Glutamatergic neuron (in vitro differentiated cells): ENCODE data around the gene AGFG1. TPM values are rescaled to one million over a fixed set of nuclear protein-coding genes. Genes with fewer than 3 reads are reported as not detected.
"Not testable (repeated sequence)": the region's sequence is repeated elsewhere in the genome, so short reads cannot be mapped to it uniquely, and the experiment has no call there.

Source experiments
- DNase-seq: peaks from one replicate; pipeline ENCODE4 v3.0.0; 2022
- H3K27ac Mint-ChIP-seq: one replicate; pipeline ENCODE4 v1.8.0; 2020; ENCODE audit warnings: mild to moderate bottlenecking, mixed read lengths, inconsistent platforms; ENCODE audit not compliant: unreplicated experiment
- H3K27me3 Mint-ChIP-seq: one replicate; pipeline ENCODE4 v1.8.0; 2020; ENCODE audit warnings: mild to moderate bottlenecking, moderate library complexity, mixed read lengths, inconsistent platforms; ENCODE audit not compliant: unreplicated experiment
- H3K36me3 Mint-ChIP-seq: one replicate; pipeline ENCODE4 v1.8.0; 2020; ENCODE audit warnings: mild to moderate bottlenecking, mixed read lengths, inconsistent platforms; ENCODE audit not compliant: unreplicated experiment
- H3K4me1 Mint-ChIP-seq: one replicate; pipeline ENCODE4 v1.8.0; 2020; ENCODE audit warnings: mild to moderate bottlenecking, low read depth, mixed read lengths, inconsistent platforms; ENCODE audit not compliant: unreplicated experiment
- H3K4me3 Mint-ChIP-seq: one replicate; pipeline ENCODE4 v1.8.0; 2020; ENCODE audit warnings: mild to moderate bottlenecking, mixed read lengths, inconsistent platforms; ENCODE audit not compliant: unreplicated experiment
- H3K9me3 Mint-ChIP-seq: one replicate; pipeline ENCODE4 v1.8.0; 2020; ENCODE audit warnings: mild to moderate bottlenecking, moderate library complexity, mixed read lengths, inconsistent platforms; ENCODE audit not compliant: unreplicated experiment
- CTCF ChIP-seq: fragments of 200-600 bp; sonication (generic); IDR thresholded peaks from one replicate; pipeline ENCODE4 v1.5.0; 2021; ENCODE audit not compliant: partially characterized antibody, unreplicated experiment
- total RNA-seq: library from RNA; stranded (reverse); fragmentation: NEBNext Ultra II Directional; extraction: Animal tissue kit (Norgen Biotek cat#: 25700); gene quantifications from one replicate; pipeline ENCODE4 v1.2.1, GENCODE V29; 2021; ENCODE audit not compliant: unreplicated experiment

The AGFG1 gene
- total RNA-seq, 1 donor from 2014 or later = 108 TPM

DNA sequence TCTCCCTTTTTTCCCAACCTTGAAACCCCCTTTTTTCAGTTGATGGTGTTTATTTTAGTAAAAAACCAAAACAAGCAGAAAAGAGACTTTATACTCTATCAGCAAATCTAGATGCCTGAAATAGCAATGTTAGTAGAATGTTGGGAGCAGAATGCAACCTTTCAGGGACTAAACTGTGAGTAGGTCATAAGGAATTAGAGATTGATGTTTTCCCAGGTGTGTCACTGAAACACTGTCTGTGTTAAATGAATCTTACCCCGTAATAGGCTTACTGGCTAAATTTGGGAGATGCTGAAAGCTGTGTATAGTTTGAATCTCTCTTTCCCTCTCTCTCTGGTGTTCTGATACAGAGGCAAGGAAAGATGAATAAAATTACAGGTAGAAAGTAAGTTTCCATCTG lies 43.8 kb downstream of the AGFG1 start:
- no peaks in the 10 kb centered on the region for H3K36me3 Mint-ChIP-seq
- H3K27ac Mint-ChIP-seq = no peak overlapping the region
- no peak overlapping the region for H3K4me3 Mint-ChIP-seq
- peaks cover 2% of the 10 kb centered on the region for H3K9me3 Mint-ChIP-seq
- no peaks in the 10 kb centered on the region for H3K27me3 Mint-ChIP-seq
- H3K4me1 Mint-ChIP-seq = peaks cover 38% of the 10 kb centered on the region
- TF ChIP-seq CTCF = no peak
- DNase-seq = no peak

DNA sequence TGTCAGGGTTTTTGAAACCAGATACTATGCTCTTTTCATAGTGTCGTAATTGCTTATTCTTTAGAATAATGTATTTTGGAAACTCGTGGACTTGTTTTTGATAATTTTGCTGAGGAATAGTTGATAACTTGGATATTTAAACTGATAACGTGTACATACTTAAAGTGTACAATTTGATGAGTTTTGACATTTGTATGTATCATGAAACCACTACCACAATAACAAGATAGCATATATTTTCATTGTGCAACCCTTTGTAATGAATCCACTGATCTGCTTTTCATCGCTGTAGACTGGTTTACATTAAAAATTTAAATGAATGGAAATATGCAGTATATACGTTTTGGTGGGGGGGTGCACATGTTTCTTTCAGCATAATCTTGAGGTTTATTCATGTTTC lies 45.8 kb downstream of the AGFG1 start:
- Mint-ChIP-seq H3K36me3 (no peaks in the 10 kb centered on the region), H3K27ac (no peak overlapping the region), H3K9me3 (peaks cover 2% of the 10 kb centered on the region), H3K4me3 (no peak overlapping the region), H3K27me3 (no peaks in the 10 kb centered on the region), H3K4me1 (peaks cover 27% of the 10 kb centered on the region)
- TF ChIP-seq CTCF = no peak
- DNase-seq = no peak

GRCh38 chr2:227518278-227518865 lies 46.4 kb downstream of the AGFG1 start:
- not testable (repeated sequence) for H3K4me3 Mint-ChIP-seq, H3K36me3 Mint-ChIP-seq, H3K9me3 Mint-ChIP-seq, H3K27me3 Mint-ChIP-seq, DNase-seq, H3K27ac Mint-ChIP-seq
- peaks cover 21% of the 10 kb centered on the region for H3K4me1 Mint-ChIP-seq

DNA sequence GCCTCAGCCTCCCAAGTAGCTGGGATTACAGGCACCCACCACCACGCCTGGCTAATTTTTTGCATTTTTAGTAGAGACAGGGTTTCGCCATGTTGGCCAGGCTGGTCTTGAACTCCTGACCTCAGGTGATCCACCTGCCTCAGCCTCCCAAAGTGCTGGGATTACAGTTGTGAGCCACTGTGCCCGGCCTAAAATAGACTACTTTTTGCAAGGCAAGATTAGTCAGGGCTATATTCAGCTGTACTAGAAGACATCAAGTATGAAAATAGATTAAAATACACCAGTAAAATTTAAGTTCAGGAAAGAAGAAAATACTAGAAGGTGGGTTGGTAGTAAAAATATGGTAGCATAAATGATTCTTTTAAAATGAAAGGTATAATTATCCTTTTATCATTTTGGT lies 49.2 kb downstream of the AGFG1 start:
- not testable (repeated sequence) for H3K4me1 Mint-ChIP-seq, H3K36me3 Mint-ChIP-seq, H3K27me3 Mint-ChIP-seq, H3K27ac Mint-ChIP-seq, DNase-seq, H3K4me3 Mint-ChIP-seq, H3K9me3 Mint-ChIP-seq

DNA sequence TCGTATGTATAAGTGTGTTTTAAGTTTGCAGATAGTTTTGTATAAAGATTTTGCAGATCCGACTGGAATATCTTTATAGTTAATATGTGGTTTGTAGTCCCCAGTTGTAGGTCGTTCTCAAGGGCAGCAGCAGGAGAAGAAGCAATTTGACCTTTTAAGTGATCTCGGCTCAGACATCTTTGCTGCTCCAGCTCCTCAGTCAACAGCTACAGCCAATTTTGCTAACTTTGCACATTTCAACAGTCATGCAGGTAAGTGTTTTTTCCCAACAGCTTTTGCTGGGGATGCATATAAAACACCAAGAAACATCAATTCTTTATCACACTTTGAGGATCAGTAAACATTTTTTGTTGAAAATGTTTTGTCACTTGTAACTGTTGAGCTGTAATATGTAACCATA lies 52.7 kb downstream of the AGFG1 start:
- Mint-ChIP-seq H3K27me3 (no peaks in the 10 kb centered on the region), H3K4me3 (no peak overlapping the region), H3K9me3 (no peaks in the 10 kb centered on the region), H3K36me3 (no peaks in the 10 kb centered on the region), H3K4me1 (no peaks in the 10 kb centered on the region), H3K27ac (no peak overlapping the region)
- no peak for DNase-seq
- TF ChIP-seq CTCF = no peak

GRCh38 chr2:227527351-227527750 lies 55.4 kb downstream of the AGFG1 start:
- H3K27ac Mint-ChIP-seq = no peak overlapping the region

More at GRCh38 chr2:227527351-227527750, 55.4 kb downstream of the AGFG1 start:
- TF ChIP-seq CTCF = no peak
- H3K36me3 Mint-ChIP-seq = no peaks in the 10 kb centered on the region
- H3K27me3 Mint-ChIP-seq = no peaks in the 10 kb centered on the region
- no peak overlapping the region for H3K4me3 Mint-ChIP-seq
- no peaks in the 10 kb centered on the region for H3K4me1 Mint-ChIP-seq
- no peaks in the 10 kb centered on the region for H3K9me3 Mint-ChIP-seq
- DNase-seq = no peak
